GM23248 (cell line): ENCODE results near the gene RASSF8.

Experiments used
- EZH2 ChIP-seq: fragments of 200-600 bp; sonication (generic); IDR thresholded peaks from 2 replicates; pipeline ENCODE4 v1.6.1; 2018; ENCODE audit warnings: antibody characterized with exemption, mild to moderate bottlenecking; ENCODE audit not compliant: insufficient read depth, poor library complexity, severe bottlenecking
- EZH2phosphoT487 ChIP-seq: fragments of 200-600 bp; sonication (generic); IDR thresholded peaks from 2 replicates; pipeline ENCODE4 v1.6.1; 2018; ENCODE audit warnings: antibody characterized with exemption, moderate library complexity, mild to moderate bottlenecking, low read depth; ENCODE audit not compliant: insufficient read depth

GRCh38 chr12:26122681-26123481 is 164.4 kb downstream of the RASSF8 start:
- TF ChIP-seq EZH2 (no peak), EZH2phosphoT487 (no peak)
